K562 (cell line): Measurements from ENCODE around the gene FCHO1. TPM values are rescaled to one million over a fixed set of nuclear protein-coding genes. Genes with fewer than 3 reads are reported as not detected.

Experiments used
- ATAC-seq: fragments of 200-7000 bp; cut with Tn5 transposase; 3 replicates; pipeline ENCODE4 v1.9.1; 2020; ENCODE audit warnings: moderate library complexity
- BruUV-seq: library from RNA; stranded (reverse); fragments of 400-500 nt; replicated peaks from 2 replicates; lab custom pipeline; 2021; lab: Mats Ljungman, UMichigan
- CTCF ChIA-PET: fragments of 300-600 bp; formaldehyde crosslinking; extraction: SDS; loops from one replicate; lab custom pipeline; 2021; ENCODE audit warnings: low intra/inter-chr PET ratio; lab: Yijun Ruan, JAX
- POLR2A ChIA-PET: fragments of 300-600, 350-650 bp; sonication (Branson Sonifier 250); formaldehyde crosslinking; extraction: SDS; loops from one replicate; lab custom pipeline; 2021; ENCODE audit warnings: antibody characterized with exemption, inconsistent platforms; lab: Yijun Ruan, JAX
- DNase-seq, 4 experiments: peaks; one replicate each; pipeline versions ENCODE4 v3.0.0 to v3.0.0-alpha.2; 2011 to 2018; ENCODE audit warnings: low spot score in 3 of 4, mixed read lengths in 3 of 4; ENCODE audit errors: extremely low read depth in 1 of 4
- FAIRE-seq: peaks from 2 replicates; lab custom pipeline; 2011; peaks lifted over from hg19 to GRCh38; lab: Jason Lieb, UNC
- H2AFZ ChIP-seq: 2 replicates; pipeline ENCODE4 v1.6.0; 2011; ENCODE audit warnings: low read depth, low read length, control low read depth, inconsistent platforms
- H3K27ac ChIP-seq: fragments of 200-600 bp; 3 replicates; pipeline ENCODE4 v1.8.0; 2011; ENCODE audit warnings: low read depth, mild to moderate bottlenecking, control low read depth, inconsistent platforms, low read length, moderate library complexity, mixed read lengths; ENCODE audit errors: extremely low read depth
- H3K27me3 ChIP-seq, 2 experiments: fragments of 300-600 bp in 1 of 2; 2 replicates in 1 of 2; 3 replicates in 1 of 2; pipeline versions ENCODE4 v1.6.0 to v1.8.0; 2011; ENCODE audit warnings: inconsistent platforms in 2 of 2, low read length in 2 of 2, mild to moderate bottlenecking in 1 of 2, mixed read lengths in 1 of 2, moderate library complexity in 1 of 2; ENCODE audit not compliant: control insufficient read depth in 2 of 2, insufficient read depth in 2 of 2
- H3K36me3 ChIP-seq: fragments of 300-600 bp; 3 replicates; pipeline ENCODE4 v1.8.0; 2011; ENCODE audit warnings: mild to moderate bottlenecking, low read length, inconsistent platforms; ENCODE audit not compliant: control insufficient read depth, insufficient read depth
- H3K4me1 ChIP-seq, 2 experiments: fragments of 200-600 bp in 1 of 2; replicated peaks in 1 of 2; 2 replicates in 1 of 2; 3 replicates in 1 of 2; pipeline versions ENCODE4 v1.5.1 to v1.8.0; 2011; ENCODE audit warnings: inconsistent platforms in 2 of 2, low read length in 2 of 2, mild to moderate bottlenecking in 1 of 2, mixed read lengths in 1 of 2, moderate library complexity in 1 of 2; ENCODE audit not compliant: control insufficient read depth in 2 of 2, insufficient read depth in 2 of 2
- H3K4me2 ChIP-seq: 2 replicates; pipeline ENCODE4 v1.6.1; 2011; ENCODE audit warnings: low read length, control low read depth, inconsistent platforms, mixed read lengths; ENCODE audit not compliant: insufficient read depth
- H3K4me3 ChIP-seq: fragments of 200-600 bp; sonication (generic), shearing (Covaris generic); 2 replicates; pipeline ENCODE4 v1.5.1; 2016; ENCODE audit warnings: control low read depth, inconsistent platforms
- H3K79me2 ChIP-seq: fragments of 200-600 bp; 3 replicates; pipeline ENCODE4 v1.8.0; 2011; ENCODE audit warnings: low read length, inconsistent platforms; ENCODE audit not compliant: control insufficient read depth, insufficient read depth
- H3K9ac ChIP-seq, 2 experiments: 2 replicates each; pipeline versions ENCODE4 v1.6.0 to v1.6.1; 2011; ENCODE audit warnings: low read depth in 2 of 2, low read length in 2 of 2, control low read depth in 1 of 2, inconsistent platforms in 1 of 2, mild to moderate bottlenecking in 1 of 2, mixed read lengths in 1 of 2; ENCODE audit not compliant: insufficient read depth in 1 of 2
- H3K9me1 ChIP-seq: one replicate; pipeline ENCODE4 v1.6.0; 2011; ENCODE audit warnings: inconsistent platforms, mild to moderate bottlenecking, low read length, moderate library complexity; ENCODE audit not compliant: control insufficient read depth, insufficient read depth
- H3K9me3 ChIP-seq: replicated peaks from 2 replicates; pipeline ENCODE4 v1.5.1; 2011; ENCODE audit warnings: low read depth, low read length, inconsistent platforms; ENCODE audit not compliant: control insufficient read depth, insufficient read depth
- H4K20me1 ChIP-seq: replicated peaks from 2 replicates; pipeline ENCODE4 v1.6.1; 2011; ENCODE audit warnings: low read length, inconsistent platforms, mixed read lengths; ENCODE audit not compliant: control insufficient read depth, insufficient read depth
- ADNP ChIP-seq: fragments of 200-800 bp; sonication (Bioruptor generic); IDR thresholded peaks from 2 replicates; pipeline ENCODE4 v1.6.1; 2016; ENCODE audit warnings: missing genetic modification characterization, missing compliant biosample characterization
- BDP1 ChIP-seq: IDR thresholded peaks from 3 replicates; pipeline ENCODE4 v1.6.1; 2011; ENCODE audit not compliant: insufficient read length, insufficient read depth
- SPI1 ChIP-seq: IDR thresholded peaks from 2 replicates; pipeline ENCODE4 v1.6.1; 2011; ENCODE audit warnings: low read depth, low read length, control low read depth, borderline replicate concordance
- ZNF764 ChIP-seq: fragments of 250-450 bp; sonication (Bioruptor Pico); IDR thresholded peaks from 2 replicates; pipeline ENCODE4 v1.4.0; 2020; ENCODE audit warnings: low read depth, mild to moderate bottlenecking, moderate library complexity
- WGBS: fragments of 100-300 bp; shearing (Covaris generic); methylation state at CpG from one replicate; pipeline ENCODE4 v1.1.6; 2016; ENCODE audit warnings: low coverage, mixed read lengths; ENCODE audit not compliant: insufficient coverage; ENCODE audit errors: missing lambda C conversion rate; 5-methylcytosine and 5-hydroxymethylcytosine counted together
- in situ Hi-C: fragments of 300-500 bp; cut with MboI; formaldehyde crosslinking; loops from 4 replicates; pipeline ENCODE4 v1.15.0; 2018; ENCODE audit warnings: inconsistent platforms, mixed read lengths
- intact Hi-C: fragments of 100-400 bp; cut with micrococcal nuclease; formaldehyde crosslinking; loops from 2 replicates; pipeline ENCODE4 v1.14.2; 2022
- polyA plus RNA-seq, 8 experiments: library from polyadenylated mRNA; depleted of rRNA in 4 of 8; stranded (reverse) in 5 of 8; unstranded in 3 of 8; fragments of >200 nt; fragmentation: Nextera tagmentation in 2 of 8; fragmentation: Illumina TruSeq in 1 of 8; extraction: Ambion mirVana in 2 of 8; extraction: Trizol in 1 of 8; gene quantifications; 2 replicates each; pipeline versions ENCODE4 v1.2.1 to v1.2.3, GENCODE V29; 2011 to 2014; ENCODE audit warnings: inconsistent platforms in 1 of 8, missing spikeins in 1 of 8
- total RNA-seq, 7 experiments: library from RNA; depleted of rRNA in 6 of 7; stranded (reverse); fragments of >200 nt in 6 of 7; fragmentation: Illumina TruSeq in 2 of 7; extraction: Trizol in 2 of 7; gene quantifications; 2 replicates each; pipeline versions ENCODE4 v1.2.1 to v1.2.3, GENCODE V29; 2011 to 2021; ENCODE audit warnings: low replicate concordance in 1 of 7
- TF ChIP-seq, protein P1 (sequence below): fragments of 200-400 bp; formaldehyde crosslinking; IDR thresholded peaks from 2 replicates; pipeline ENCODE4 v1.6.1; 2017; ENCODE audit warnings: mild to moderate bottlenecking, low read depth, low read length, moderate library complexity

FCHO1 gene
- total and polyA plus RNA-seq, 9 of the 15 experiments (the other 6 are each of a cell fraction or from before 2014, with no cell fraction given): 0.21 to 58.9 (median 18.3) TPM

DNA sequence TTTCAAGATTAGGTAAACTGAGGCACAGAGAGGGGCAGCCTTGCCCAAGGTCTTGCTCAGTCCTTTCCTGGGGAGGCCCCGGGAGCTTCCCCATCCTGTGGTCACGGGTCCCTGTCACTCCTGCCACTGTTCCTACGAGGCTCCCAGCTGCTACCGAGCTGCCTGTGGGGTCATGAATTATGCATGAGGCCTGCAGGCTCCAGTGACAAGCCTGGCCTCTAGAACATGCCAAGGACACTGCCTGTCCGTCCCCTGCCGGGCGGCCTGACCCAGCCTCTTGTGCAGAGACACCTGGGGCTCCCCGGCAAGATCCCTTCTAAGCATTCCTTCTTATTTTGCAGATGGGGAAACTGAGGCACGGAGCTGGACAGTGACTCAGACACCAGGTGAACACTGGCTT is 2.7 kb downstream of the FCHO1 start:
- BruUV-seq: no TSS peak
- DNase-seq (no peak), FAIRE-seq (no peak), ATAC-seq (no peak)
- Histone ChIP-seq H3K9me3 (no peaks in the 10 kb centered on the region), H3K27ac (no peak overlapping the region), H3K36me3 (peaks cover 49% of the 10 kb centered on the region; the same call in 2 of the 3 replicates), H3K79me2 (peaks cover 37% of the 10 kb centered on the region), H3K4me2 (no peak overlapping the region), H3K4me1 (peaks cover 12 to 32% of the 10 kb centered on the region in 2 experiments), H3K27me3 (no peaks in the 10 kb centered on the region), H3K9me1 (no peaks in the 10 kb centered on the region), H3K9ac (no peak overlapping the region), H3K4me3 (no peak overlapping the region), H4K20me1 (no peaks in the 10 kb centered on the region; the same call in 1 of the 2 replicates), H2AFZ (no peak overlapping the region)
- ChIA-PET POLR2A (interaction anchor here (0.6 to 1.7 kb wide), 3 partner anchors 12 to 16 kb away, joined by 3 to 9 read pairs (median 3); no protein-coding TSS in a partner anchor), CTCF (no interaction called here)
- no peak for TF ChIP-seq BDP1
- no peak for TF ChIP-seq ADNP (tag)
- TF ChIP-seq SPI1: no peak
- TF ChIP-seq ZNF764 (CRISPR knock-in tag): no peak
- TF ChIP-seq, protein P1, sequence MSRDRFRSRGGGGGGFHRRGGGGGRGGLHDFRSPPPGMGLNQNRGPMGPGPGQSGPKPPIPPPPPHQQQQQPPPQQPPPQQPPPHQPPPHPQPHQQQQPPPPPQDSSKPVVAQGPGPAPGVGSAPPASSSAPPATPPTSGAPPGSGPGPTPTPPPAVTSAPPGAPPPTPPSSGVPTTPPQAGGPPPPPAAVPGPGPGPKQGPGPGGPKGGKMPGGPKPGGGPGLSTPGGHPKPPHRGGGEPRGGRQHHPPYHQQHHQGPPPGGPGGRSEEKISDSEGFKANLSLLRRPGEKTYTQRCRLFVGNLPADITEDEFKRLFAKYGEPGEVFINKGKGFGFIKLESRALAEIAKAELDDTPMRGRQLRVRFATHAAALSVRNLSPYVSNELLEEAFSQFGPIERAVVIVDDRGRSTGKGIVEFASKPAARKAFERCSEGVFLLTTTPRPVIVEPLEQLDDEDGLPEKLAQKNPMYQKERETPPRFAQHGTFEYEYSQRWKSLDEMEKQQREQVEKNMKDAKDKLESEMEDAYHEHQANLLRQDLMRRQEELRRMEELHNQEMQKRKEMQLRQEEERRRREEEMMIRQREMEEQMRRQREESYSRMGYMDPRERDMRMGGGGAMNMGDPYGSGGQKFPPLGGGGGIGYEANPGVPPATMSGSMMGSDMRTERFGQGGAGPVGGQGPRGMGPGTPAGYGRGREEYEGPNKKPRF: no peak
- WGBS: 82% methylated on average over 9 of the region's 9 CpGs
- intact Hi-C loops (no loop called here), in situ Hi-C loops (no loop called here)
